ES-I3 (cell line): ENCODE data around the gene PTCH2.
"Not testable (repeated sequence)": the region's sequence is repeated elsewhere in the genome, so short reads cannot be mapped to it uniquely, and the experiment has no call there.

Experiments used
- H3K36me3 ChIP-seq: 2 replicates; pipeline ENCODE4 v1.6.1; 2013; ENCODE audit warnings: mild to moderate bottlenecking, low read length, control low read depth, moderate library complexity; ENCODE audit not compliant: insufficient read depth
- H3K4me1 ChIP-seq: 2 replicates; pipeline ENCODE4 v1.6.1; 2013; ENCODE audit warnings: mild to moderate bottlenecking, control low read depth, low read length; ENCODE audit not compliant: insufficient read depth
- H3K9ac ChIP-seq: 2 replicates; pipeline ENCODE4 v1.6.1; 2013; ENCODE audit warnings: low read depth, mild to moderate bottlenecking, low read length, moderate library complexity
- H3K9me3 ChIP-seq: 2 replicates; pipeline ENCODE4 v1.6.1; 2013; ENCODE audit warnings: mild to moderate bottlenecking, low read length, moderate library complexity; ENCODE audit not compliant: control insufficient read depth, insufficient read depth

The PTCH2 gene

DNA sequence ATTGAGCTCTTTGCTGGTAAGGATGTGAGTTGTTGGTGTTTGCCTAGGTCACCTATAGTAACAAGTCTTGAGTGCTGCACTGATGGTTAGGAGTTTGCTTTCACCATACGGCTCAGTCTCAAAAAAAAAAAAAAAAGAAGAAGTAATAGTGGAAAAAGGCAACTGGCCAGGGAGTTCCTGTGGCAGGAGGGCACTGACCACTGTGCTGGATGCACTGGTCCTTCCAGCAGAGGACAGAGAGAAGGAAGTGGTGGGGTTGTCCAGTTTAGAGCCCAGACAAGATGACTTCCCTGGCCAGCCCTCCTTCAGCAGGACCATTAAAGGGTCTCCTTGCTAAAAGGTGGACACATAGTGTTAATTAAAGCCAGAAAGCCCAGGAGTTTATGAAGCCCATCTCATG, 11.9 kb upstream of the PTCH2 start:
- H3K4me1 ChIP-seq: no peaks in the 10 kb centered on the region
- H3K9ac ChIP-seq: no peak overlapping the region
- H3K36me3 ChIP-seq: no peaks in the 10 kb centered on the region
- H3K9me3 ChIP-seq: no peaks in the 10 kb centered on the region

- Histone ChIP-seq H3K36me3 (no peaks in the 10 kb centered on the region), H3K9ac (no peak overlapping the region), H3K4me1 (no peaks in the 10 kb centered on the region), H3K9me3 (no peaks in the 10 kb centered on the region)
Observed at GRCh38 chr1:44853201-44853600, 10.1 kb upstream of the PTCH2 start.

GRCh38 chr1:44851308-44851707, 8.3 kb upstream of the PTCH2 start:
- no peaks in the 10 kb centered on the region for H3K9me3 ChIP-seq
- H3K36me3 ChIP-seq: no peaks in the 10 kb centered on the region
- no peak overlapping the region for H3K9ac ChIP-seq

GRCh38 chr1:44849575-44850132, 6.6 kb upstream of the PTCH2 start:
- Histone ChIP-seq H3K9ac (no peak overlapping the region), H3K36me3 (no peaks in the 10 kb centered on the region), H3K4me1 (no peaks in the 10 kb centered on the region), H3K9me3 (no peaks in the 10 kb centered on the region)

More at GRCh38 chr1:44851308-44851707, 8.3 kb upstream of the PTCH2 start:
- H3K4me1 ChIP-seq: no peaks in the 10 kb centered on the region

DNA sequence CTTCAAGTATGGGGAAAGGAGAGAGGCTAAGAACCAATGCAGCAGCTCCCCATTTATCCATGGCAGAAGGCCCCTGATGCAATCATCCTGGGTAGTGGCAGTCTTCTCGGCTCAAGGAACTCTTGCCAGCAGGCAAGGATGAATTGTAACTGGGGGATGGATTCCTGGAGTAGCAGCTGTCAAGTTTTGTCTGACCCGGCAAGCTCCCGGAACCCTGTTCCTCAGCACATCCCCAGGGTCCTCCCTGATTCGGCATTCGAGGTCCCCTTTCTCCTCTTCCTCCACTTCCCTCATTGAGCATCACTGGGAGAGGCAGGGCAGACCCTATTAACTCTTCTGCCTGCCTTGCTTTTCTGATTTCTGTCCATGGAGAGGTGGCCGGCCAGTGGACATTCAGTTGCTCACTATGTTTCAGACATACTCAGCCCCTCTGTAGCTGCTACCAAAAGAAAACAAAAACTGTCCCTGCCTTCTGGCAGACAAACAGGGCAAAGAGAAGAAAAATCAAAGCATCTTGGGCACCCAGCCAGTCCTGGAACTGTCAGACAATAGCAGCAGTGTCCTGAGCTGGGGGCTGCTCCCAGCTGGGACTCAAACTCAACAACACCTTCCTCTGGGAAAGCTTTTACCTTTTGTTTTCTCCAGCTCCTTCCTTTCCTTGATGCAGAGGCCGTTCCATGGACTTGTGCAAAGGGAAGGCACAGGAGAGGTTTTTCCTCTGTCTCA, 5.6 kb upstream of the PTCH2 start:
- no peaks in the 10 kb centered on the region for H3K9me3 ChIP-seq
- H3K9ac ChIP-seq: no peak overlapping the region
- H3K4me1 ChIP-seq: no peaks in the 10 kb centered on the region
- no peaks in the 10 kb centered on the region for H3K36me3 ChIP-seq

GRCh38 chr1:44847845-44848244, 4.8 kb upstream of the PTCH2 start:
- H3K9ac ChIP-seq: no peak overlapping the region
- no peaks in the 10 kb centered on the region for H3K4me1 ChIP-seq
- H3K9me3 ChIP-seq: no peaks in the 10 kb centered on the region
- no peaks in the 10 kb centered on the region for H3K36me3 ChIP-seq

DNA sequence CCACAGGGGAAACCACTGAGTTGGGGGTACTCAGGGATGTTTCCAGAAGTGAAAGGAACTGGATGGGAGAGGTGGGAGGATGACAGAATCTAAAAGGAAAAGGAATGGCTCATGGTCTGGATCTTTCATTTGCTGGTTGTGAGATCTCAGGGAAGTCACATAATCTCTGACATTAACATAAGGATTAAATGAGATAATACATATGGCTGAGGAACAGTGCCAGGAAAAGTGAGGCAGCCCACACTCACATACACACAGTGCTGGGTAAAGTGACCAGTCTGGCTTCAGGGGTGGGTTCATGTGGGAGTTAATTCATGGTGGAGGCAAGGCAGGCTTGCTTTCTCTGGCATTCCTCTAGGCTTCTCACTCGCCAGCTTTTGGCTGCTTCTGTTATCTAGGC, 3.9 kb upstream of the PTCH2 start:
- no peak overlapping the region for H3K9ac ChIP-seq
- no peaks in the 10 kb centered on the region for H3K36me3 ChIP-seq
- H3K9me3 ChIP-seq: no peaks in the 10 kb centered on the region
- no peaks in the 10 kb centered on the region for H3K4me1 ChIP-seq

GRCh38 chr1:44842486-44842861, 579 bp downstream of the PTCH2 start:
- Histone ChIP-seq H3K36me3 (no peaks in the 10 kb centered on the region), H3K9me3 (no peaks in the 10 kb centered on the region), H3K9ac (peak overlapping the region; percentile 73; the same call in 1 of the 2 replicates), H3K4me1 (peaks cover 6% of the 10 kb centered on the region; the same call in 1 of the 2 replicates)

GRCh38 chr1:44839576-44839975, 3.5 kb downstream of the PTCH2 start:
- Histone ChIP-seq H3K36me3 (no peaks in the 10 kb centered on the region), H3K4me1 (peaks cover 6% of the 10 kb centered on the region; the same call in 1 of the 2 replicates), H3K9me3 (no peaks in the 10 kb centered on the region), H3K9ac (no peak overlapping the region)

GRCh38 chr1:44838294-44838693, 4.8 kb downstream of the PTCH2 start:
- H3K36me3 ChIP-seq, H3K9me3 ChIP-seq, H3K4me1 ChIP-seq, H3K9ac ChIP-seq: not testable (repeated sequence)

DNA sequence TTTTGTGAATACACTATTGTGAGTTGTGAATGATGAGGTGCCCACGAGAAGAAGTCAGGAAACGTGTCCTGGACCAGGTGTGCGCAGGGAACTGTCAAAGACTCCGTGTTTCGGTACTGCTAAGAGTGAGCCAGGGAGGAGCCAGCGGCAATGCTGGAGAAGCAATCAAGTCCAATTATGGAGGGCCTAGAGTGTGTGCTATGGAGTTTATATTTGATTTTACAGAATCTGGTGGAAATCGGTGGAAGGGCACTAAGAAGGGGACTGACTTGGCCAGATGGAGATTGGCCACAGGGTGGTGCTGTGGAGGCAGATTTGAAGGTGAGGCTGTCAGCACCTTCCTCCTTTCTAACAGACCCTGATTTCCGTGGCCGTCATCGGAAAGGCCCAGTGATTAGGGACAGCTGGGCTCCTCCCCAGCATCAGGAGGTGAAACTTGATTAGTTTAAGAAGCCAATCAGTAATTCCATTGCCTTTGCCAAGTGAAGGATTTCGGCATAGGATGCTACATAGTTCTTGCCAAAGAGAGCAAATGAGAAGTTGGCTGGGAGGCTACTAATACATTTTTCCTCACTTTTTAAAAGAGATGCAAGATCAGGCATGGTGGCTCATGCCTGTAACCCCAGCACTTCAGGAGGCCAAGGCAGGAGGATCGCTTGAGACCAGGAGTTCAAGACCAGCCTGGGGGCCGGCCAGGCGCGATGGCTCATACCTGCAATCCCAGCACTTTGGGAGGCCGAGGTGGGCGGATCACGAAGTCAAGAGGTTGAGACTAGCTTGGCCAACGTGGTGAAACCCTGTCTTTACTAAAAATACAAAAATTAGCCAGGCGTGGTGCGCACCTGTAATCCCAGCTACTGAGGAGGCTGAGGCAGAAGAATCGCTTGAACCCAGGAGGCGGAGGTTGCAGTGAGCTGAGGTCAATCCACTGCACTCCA, 7.0 kb downstream of the PTCH2 start:
- Histone ChIP-seq H3K36me3 (no peaks in the 10 kb centered on the region), H3K4me1 (peaks cover 20% of the 10 kb centered on the region; the same call in 1 of the 2 replicates), H3K9me3 (no peaks in the 10 kb centered on the region), H3K9ac (no peak overlapping the region)

- Histone ChIP-seq H3K9me3 (no peaks in the 10 kb centered on the region), H3K36me3 (no peaks in the 10 kb centered on the region), H3K9ac (no peak overlapping the region), H3K4me1 (peaks cover 16% of the 10 kb centered on the region; the same call in 1 of the 2 replicates)
Observed at GRCh38 chr1:44834328-44834727, 8.7 kb downstream of the PTCH2 start.

DNA sequence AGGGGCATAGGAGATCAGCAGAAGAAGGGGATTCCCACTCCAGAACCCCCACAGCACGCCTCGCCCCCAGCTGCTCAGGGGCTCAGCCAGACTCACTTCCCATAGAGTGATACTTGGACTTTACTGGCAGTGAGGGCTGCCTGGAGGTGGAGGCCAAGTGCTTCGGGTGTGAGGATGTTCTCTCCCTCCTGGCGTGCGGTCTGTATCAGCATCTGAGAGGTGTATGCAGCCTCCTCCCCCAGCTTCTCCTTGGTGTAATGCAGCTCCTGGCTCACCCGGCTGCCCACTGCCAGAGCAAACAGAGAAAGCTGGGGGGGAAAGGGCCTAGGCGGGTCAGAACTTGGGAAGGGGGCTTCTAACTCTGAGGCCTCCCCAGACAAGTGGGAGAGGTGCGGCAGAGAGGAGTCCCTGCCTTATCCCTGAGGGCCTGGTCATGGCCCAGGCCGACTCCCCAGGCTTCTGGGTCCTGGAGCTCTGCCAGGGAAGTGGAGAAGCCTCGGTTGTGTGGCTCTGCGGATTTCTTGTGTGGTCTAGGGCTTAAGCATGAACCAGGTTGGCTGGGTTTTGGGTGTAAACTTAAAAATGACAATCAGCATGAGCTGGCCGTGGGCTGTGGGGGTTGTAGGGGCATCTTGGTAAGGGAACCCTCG, 10.9 kb downstream of the PTCH2 start:
- Histone ChIP-seq H3K9ac (no peak overlapping the region), H3K36me3 (no peaks in the 10 kb centered on the region), H3K9me3 (no peaks in the 10 kb centered on the region), H3K4me1 (peaks cover 15% of the 10 kb centered on the region; the same call in 1 of the 2 replicates)

- Histone ChIP-seq H3K4me1 (peaks cover 15% of the 10 kb centered on the region; the same call in 1 of the 2 replicates), H3K36me3 (no peaks in the 10 kb centered on the region), H3K9ac (no peak overlapping the region), H3K9me3 (no peaks in the 10 kb centered on the region)
Observed at GRCh38 chr1:44831516-44831915, 11.5 kb downstream of the PTCH2 start.
